Sigmoid colon (tissue), 4 donors: Measurements from ENCODE around the gene MMP12.

ENCODE experiments used
- CTCF ChIP-seq, 4 experiments: fragments of 450-650 bp in 3 of 4; fragments of 200-600 bp in 1 of 4; IDR thresholded peaks; one replicate each; pipeline ENCODE4 v1.5.1; 2016 to 2019; ENCODE audit warnings: antibody characterized with exemption in 4 of 4, mild to moderate bottlenecking in 3 of 4, moderate library complexity in 2 of 4
- POLR2A ChIP-seq, 2 donors: fragments of 450-650 bp; IDR thresholded peaks; one replicate each; pipeline ENCODE4 v1.6.1; 2016; ENCODE audit warnings: antibody characterized with exemption in 2 of 2, mild to moderate bottlenecking in 2 of 2, moderate library complexity in 2 of 2
- POLR2AphosphoS5 ChIP-seq, 4 donors: sonication (generic); formaldehyde crosslinking; IDR thresholded peaks; one replicate each; pipeline ENCODE4 v1.6.1; 2017; ENCODE audit warnings: antibody characterized with exemption in 4 of 4

- no peak for TF ChIP-seq POLR2A (IDR thresholded peaks at IDR 0.05)
- no peak for TF ChIP-seq CTCF (IDR thresholded peaks at IDR 0.05)
- TF ChIP-seq POLR2AphosphoS5 (IDR thresholded peaks at IDR 0.05) = no peak
These were observed 43.7 kb downstream of the MMP12 start for GRCh38 chr11:102831128-102831488.
